ENCODE measurements around the gene AP3M1. TPM values are rescaled to one million over a fixed set of nuclear protein-coding genes. Genes with fewer than 3 reads are reported as not detected.

The AP3M1 gene
- total and polyA plus RNA-seq, 10 donors = 7.3 to 39.5 (median 33.3) TPM

- no peaks in the 10 kb centered on the region for H3K9me3 ChIP-seq
- H3K27ac ChIP-seq = no peak overlapping the region
- intact Hi-C loops (cut with DNase I; ENCODE audit: low total_unique reads) = no loop called here
- TF ChIP-seq POLR2AphosphoS5 (IDR thresholded peaks at IDR 0.05) (no peak), CTCF (IDR thresholded peaks at IDR 0.05 in 8 of 11, conservative IDR thresholded peaks at IDR 0.05 in 3 of 11) (no peak), POLR2A (IDR thresholded peaks at IDR 0.05) (no peak)
- H3K4me3 ChIP-seq = no peak overlapping the region
- H3K36me3 ChIP-seq = peaks cover 0 to 95% (median 46%) of the 10 kb centered on the region in 6 donors
- DNase-seq = no peak
- H3K27me3 ChIP-seq (replicated peaks in 1 of 7) = no peaks in the 10 kb centered on the region
- peaks cover 0 to 5% (median 0%) of the 10 kb centered on the region in 6 donors for H3K4me1 ChIP-seq
- WGBS, 5 donors = 54 to 72% (median 62%) methylated on average over 3 of the region's 3 CpGs
Measured at GRCh38 chr10:74088722-74089121, 61.9 kb downstream of the AP3M1 start.

DNA sequence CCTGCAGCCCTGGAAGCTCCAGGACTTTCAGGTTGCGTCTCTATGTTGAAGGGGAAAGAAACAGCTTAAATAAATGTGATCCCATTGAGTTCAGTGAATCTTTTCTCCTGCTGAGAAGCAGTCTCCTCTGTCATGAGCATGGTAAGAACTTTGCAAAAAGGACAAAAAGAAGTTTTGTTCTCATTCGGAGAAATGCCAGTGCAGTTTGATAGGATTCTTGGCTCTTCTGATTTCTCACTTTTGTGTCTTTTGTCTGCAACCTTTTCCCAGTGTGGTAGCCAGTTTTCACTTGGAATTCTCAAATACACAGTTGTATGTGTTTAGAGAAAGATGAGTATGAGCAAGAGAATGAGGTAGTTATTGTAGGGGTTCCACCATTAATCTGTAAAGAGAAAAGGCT is 64.3 kb downstream of the AP3M1 start:
- no peak overlapping the region for H3K4me3 ChIP-seq
- no peaks in the 10 kb centered on the region for H3K9me3 ChIP-seq
- H3K27me3 ChIP-seq (replicated peaks in 1 of 7) = no peaks in the 10 kb centered on the region
- H3K4me1 ChIP-seq = peaks cover 0 to 17% (median under 1%) of the 10 kb centered on the region in 6 donors
- intact Hi-C loops (cut with DNase I; ENCODE audit: low total_unique reads) = no loop called here
- H3K36me3 ChIP-seq = peaks cover 0 to 88% (median 37%) of the 10 kb centered on the region in 6 donors
- no peak overlapping the region for H3K27ac ChIP-seq
- no peak for DNase-seq
- TF ChIP-seq POLR2A (IDR thresholded peaks at IDR 0.05) (no peak), POLR2AphosphoS5 (IDR thresholded peaks at IDR 0.05) (no peak), CTCF (IDR thresholded peaks at IDR 0.05 in 8 of 11, conservative IDR thresholded peaks at IDR 0.05 in 3 of 11) (no peak)
- WGBS, 5 donors = 91 to 100% (median 98%) methylated on average over 2 of the region's 2 CpGs

GRCh38 chr10:74084955-74085354 is 65.7 kb downstream of the AP3M1 start:
- 65 to 76% (median 71%) methylated on average over 3 of the region's 3 CpGs for WGBS, 5 donors
- Histone ChIP-seq H3K4me3 (no peak overlapping the region), H3K27me3 (replicated peaks in 1 of 7) (no peaks in the 10 kb centered on the region), H3K4me1 (peaks cover 4 to 31% (median 13%) of the 10 kb centered on the region in 6 donors), H3K36me3 (peaks cover 0 to 75% (median 29%) of the 10 kb centered on the region in 6 donors), H3K9me3 (no peaks in the 10 kb centered on the region), H3K27ac (peak overlapping the region in 1 of 8 donors; percentile 25)
- no peak for DNase-seq
- intact Hi-C loops (cut with DNase I; ENCODE audit: low total_unique reads) = loop anchor here (5.0 kb wide), 1 partner anchor 198 kb away; no protein-coding TSS in a partner anchor
- TF ChIP-seq POLR2A (IDR thresholded peaks at IDR 0.05) (no peak), POLR2AphosphoS5 (IDR thresholded peaks at IDR 0.05) (no peak), CTCF (IDR thresholded peaks at IDR 0.05 in 8 of 11, conservative IDR thresholded peaks at IDR 0.05 in 3 of 11) (no peak)

GRCh38 chr10:74083304-74083703 is 67.3 kb downstream of the AP3M1 start:
- intact Hi-C loops (cut with DNase I; ENCODE audit: low total_unique reads) = loop anchor here (5.0 kb wide), 1 partner anchor 196 kb away; no protein-coding TSS in a partner anchor
- TF ChIP-seq POLR2AphosphoS5 (IDR thresholded peaks at IDR 0.05) (no peak), CTCF (IDR thresholded peaks at IDR 0.05 in 8 of 11, conservative IDR thresholded peaks at IDR 0.05 in 3 of 11) (no peak), POLR2A (IDR thresholded peaks at IDR 0.05) (no peak)
- peaks cover 0 to 58% (median 17%) of the 10 kb centered on the region in 6 donors for H3K36me3 ChIP-seq

More at GRCh38 chr10:74083304-74083703, 67.3 kb downstream of the AP3M1 start:
- Histone ChIP-seq H3K4me3 (no peak overlapping the region), H3K27me3 (replicated peaks in 1 of 7) (no peaks in the 10 kb centered on the region), H3K27ac (no peak overlapping the region), H3K9me3 (no peaks in the 10 kb centered on the region), H3K4me1 (peaks cover 11 to 48% (median 25%) of the 10 kb centered on the region in 6 donors)
- 77 to 94% (median 88%) methylated on average over 2 of the region's 2 CpGs for WGBS, 5 donors
- DNase-seq = no peak
